ENCODE measurements around the gene KLHL15. TPM values are rescaled to one million over a fixed set of nuclear protein-coding genes. Genes with fewer than 3 reads are reported as not detected.
"Not testable (repeated sequence)": the region's sequence is repeated elsewhere in the genome, so short reads cannot be mapped to it uniquely, and the experiment has no call there.

The KLHL15 gene
- total RNA-seq, 1 donor from 2014 or later, result 7.1 TPM

- ATAC-seq (no peak), DNase-seq (no peak)
- TF ChIP-seq, protein P1, sequence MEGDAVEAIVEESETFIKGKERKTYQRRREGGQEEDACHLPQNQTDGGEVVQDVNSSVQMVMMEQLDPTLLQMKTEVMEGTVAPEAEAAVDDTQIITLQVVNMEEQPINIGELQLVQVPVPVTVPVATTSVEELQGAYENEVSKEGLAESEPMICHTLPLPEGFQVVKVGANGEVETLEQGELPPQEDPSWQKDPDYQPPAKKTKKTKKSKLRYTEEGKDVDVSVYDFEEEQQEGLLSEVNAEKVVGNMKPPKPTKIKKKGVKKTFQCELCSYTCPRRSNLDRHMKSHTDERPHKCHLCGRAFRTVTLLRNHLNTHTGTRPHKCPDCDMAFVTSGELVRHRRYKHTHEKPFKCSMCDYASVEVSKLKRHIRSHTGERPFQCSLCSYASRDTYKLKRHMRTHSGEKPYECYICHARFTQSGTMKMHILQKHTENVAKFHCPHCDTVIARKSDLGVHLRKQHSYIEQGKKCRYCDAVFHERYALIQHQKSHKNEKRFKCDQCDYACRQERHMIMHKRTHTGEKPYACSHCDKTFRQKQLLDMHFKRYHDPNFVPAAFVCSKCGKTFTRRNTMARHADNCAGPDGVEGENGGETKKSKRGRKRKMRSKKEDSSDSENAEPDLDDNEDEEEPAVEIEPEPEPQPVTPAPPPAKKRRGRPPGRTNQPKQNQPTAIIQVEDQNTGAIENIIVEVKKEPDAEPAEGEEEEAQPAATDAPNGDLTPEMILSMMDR (IDR thresholded peaks at IDR 0.05), result no peak
- Histone ChIP-seq H3K4me3 (no peak overlapping the region), H3K36me3 (no peaks in the 10 kb centered on the region), H3K27ac (no peak overlapping the region), H3K4me1 (no peaks in the 10 kb centered on the region), H3K9me3 (no peaks in the 10 kb centered on the region), H3K27me3 (no peaks in the 10 kb centered on the region)
- intact Hi-C loops (cut with DNase I), result no loop called here
Measured at GRCh38 chrX:23978491-23978890, 48.5 kb downstream of the KLHL15 start.

DNA sequence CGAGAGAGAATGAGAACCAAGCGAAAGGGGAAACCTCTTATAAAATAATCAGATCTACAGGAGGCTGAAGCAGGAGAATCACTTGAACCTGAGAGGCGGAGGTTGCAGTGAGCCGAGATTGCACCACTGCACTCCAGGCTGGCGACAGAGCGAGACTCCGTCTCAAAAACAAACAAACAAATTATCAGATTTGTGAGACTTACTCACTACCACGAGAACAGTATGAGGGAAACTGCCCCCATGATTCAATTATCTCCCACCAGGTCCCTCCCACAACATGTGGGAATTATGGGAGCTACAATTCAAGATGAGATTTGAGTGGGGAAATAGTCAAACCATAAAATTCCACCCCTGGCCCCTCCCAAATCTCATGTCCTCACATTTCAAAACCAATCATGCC, 61.4 kb downstream of the KLHL15 start:
- H3K36me3 ChIP-seq; H3K4me1 ChIP-seq; H3K4me3 ChIP-seq; H3K9me3 ChIP-seq; DNase-seq; intact Hi-C loops (cut with DNase I); ATAC-seq; H3K27ac ChIP-seq; H3K27me3 ChIP-seq: not testable (repeated sequence)

DNA sequence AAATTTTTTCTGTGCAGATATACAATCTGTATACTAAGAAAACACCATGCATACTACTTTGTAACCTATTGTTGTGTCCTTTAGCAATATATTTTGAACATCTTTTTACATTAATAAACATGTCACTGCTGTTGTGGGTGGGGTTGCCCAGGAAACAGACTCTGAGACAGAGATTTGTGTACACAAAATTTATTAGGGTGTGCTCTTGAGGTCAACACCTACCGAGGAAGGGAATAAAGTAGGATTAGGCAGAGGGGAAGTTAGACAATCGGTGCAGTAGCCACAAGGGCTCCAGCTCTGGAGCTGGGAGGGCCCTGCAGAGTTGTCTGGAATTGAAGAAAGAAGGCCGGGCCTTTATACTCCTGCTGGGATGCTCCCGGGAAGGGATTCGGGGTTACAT, 62.8 kb downstream of the KLHL15 start:
- no peak for ATAC-seq
- no peak overlapping the region for H3K27ac ChIP-seq

DNA sequence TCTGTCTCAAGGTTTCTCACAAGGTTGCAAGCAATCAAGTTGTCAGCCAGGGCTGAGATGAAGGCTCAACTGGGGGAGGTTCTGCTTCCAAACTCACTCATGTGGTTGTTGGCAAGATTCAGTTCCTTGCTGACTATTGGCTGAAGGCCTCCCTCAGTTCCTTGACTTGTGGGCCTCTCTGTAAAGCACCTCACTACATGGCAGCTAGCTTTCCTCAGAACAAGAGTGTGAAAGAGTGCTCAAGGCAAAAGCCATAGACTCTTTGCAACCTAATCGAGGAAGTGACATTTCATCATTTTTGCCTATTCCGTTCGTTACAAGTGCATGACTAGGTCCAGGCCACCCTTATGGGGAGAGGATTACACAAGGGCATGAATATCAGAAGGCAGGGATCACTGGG, 67.2 kb downstream of the KLHL15 start:
- TF ChIP-seq, protein P1 (IDR thresholded peaks at IDR 0.05), result no peak
- intact Hi-C loops (cut with DNase I), result no loop called here
- Histone ChIP-seq H3K4me3 (no peak overlapping the region), H3K9me3 (no peaks in the 10 kb centered on the region), H3K27ac (no peak overlapping the region), H3K36me3 (no peaks in the 10 kb centered on the region), H3K4me1 (no peaks in the 10 kb centered on the region), H3K27me3 (no peaks in the 10 kb centered on the region)
- DNase-seq, result no peak
- ATAC-seq, result peak; percentile 63

More for the DNA sequence above, 62.8 kb downstream of the KLHL15 start:
- TF ChIP-seq, protein P1 (IDR thresholded peaks at IDR 0.05), result no peak
- H3K36me3 ChIP-seq, result no peaks in the 10 kb centered on the region
- H3K9me3 ChIP-seq, result no peaks in the 10 kb centered on the region
- DNase-seq, result no peak
- H3K4me3 ChIP-seq, result no peak overlapping the region
- intact Hi-C loops (cut with DNase I), result no loop called here
- no peaks in the 10 kb centered on the region for H3K4me1 ChIP-seq
- no peaks in the 10 kb centered on the region for H3K27me3 ChIP-seq

DNA sequence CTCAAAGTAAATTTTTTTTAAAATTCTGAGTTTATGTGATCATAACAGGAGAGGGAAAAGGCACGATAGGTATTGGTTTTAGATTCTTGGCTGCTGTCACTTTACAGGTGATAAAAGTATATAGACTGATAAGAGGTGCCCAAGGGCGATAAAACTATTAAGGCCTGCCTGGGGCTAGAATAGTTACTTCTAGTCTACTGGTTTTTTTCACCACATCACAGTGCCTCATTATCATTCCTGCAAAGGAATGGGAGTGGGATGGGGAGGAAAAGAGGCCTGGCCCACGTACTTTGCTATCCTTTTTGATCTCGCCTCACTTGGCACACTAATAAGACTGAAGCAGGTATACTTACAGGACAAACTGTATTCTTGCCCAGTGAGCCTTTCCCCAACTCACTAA, 72.6 kb downstream of the KLHL15 start:
- H3K36me3 ChIP-seq, result no peaks in the 10 kb centered on the region
- no peaks in the 10 kb centered on the region for H3K9me3 ChIP-seq
- DNase-seq (no peak), ATAC-seq (no peak)
- intact Hi-C loops (cut with DNase I), result no loop called here
- H3K27me3 ChIP-seq, result no peaks in the 10 kb centered on the region
- TF ChIP-seq, protein P1 (IDR thresholded peaks at IDR 0.05), result no peak
- no peaks in the 10 kb centered on the region for H3K4me1 ChIP-seq
- H3K27ac ChIP-seq, result no peak overlapping the region
- H3K4me3 ChIP-seq, result no peak overlapping the region

- Histone ChIP-seq H3K9me3 (no peaks in the 10 kb centered on the region), H3K4me1 (no peaks in the 10 kb centered on the region), H3K36me3 (no peaks in the 10 kb centered on the region), H3K27ac (peak overlapping the region; percentile 36), H3K4me3 (no peak overlapping the region), H3K27me3 (no peaks in the 10 kb centered on the region)
- DNase-seq (no peak), ATAC-seq (no peak)
- TF ChIP-seq, protein P1 (IDR thresholded peaks at IDR 0.05), result no peak
- intact Hi-C loops (cut with DNase I), result no loop called here
Measured at GRCh38 chrX:23953908-23954269, 73.1 kb downstream of the KLHL15 start.

All from upper lobe of right lung (tissue), 1 donor.